OCI-LY7 (cell line): Measurements from ENCODE around the gene TAOK1.

Source experiments
- EZH2phosphoT487 ChIP-seq: fragments of 200-600 bp; sonication (generic); IDR thresholded peaks from 2 replicates; pipeline ENCODE4 v1.6.1; 2018; ENCODE audit warnings: low read depth, borderline replicate concordance, mild to moderate bottlenecking, mixed run types, antibody characterized with exemption, low read length, moderate library complexity, mixed read lengths
- TF ChIP-seq, protein P1 (sequence below): fragments of 200-600 bp; sonication (generic); conservative IDR thresholded peaks from 2 replicates; pipeline ENCODE4 v1.5.1; 2014; ENCODE audit warnings: mild to moderate bottlenecking, antibody characterized with exemption, low read length, moderate library complexity, mixed read lengths

DNA sequence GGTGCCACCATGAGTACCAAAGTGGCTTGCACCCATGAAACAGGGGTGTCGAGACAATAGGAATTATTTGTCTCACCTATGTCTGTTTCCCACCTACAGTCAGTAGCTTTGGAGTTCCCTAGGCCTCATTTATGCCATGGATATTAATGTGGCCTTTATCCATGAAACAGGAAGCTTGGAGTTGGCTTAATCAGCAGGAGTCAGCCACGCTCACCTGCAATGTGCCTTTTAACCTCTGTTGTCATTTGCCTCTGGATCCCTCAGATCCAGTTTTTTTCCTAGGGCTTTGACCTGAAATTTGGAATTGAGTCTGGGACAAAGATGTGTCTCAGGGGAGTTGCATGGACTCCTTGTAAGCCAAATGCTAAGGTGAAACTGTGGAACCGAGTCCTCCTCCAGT is 44.4 kb downstream of the TAOK1 start:
- TF ChIP-seq, protein P1, sequence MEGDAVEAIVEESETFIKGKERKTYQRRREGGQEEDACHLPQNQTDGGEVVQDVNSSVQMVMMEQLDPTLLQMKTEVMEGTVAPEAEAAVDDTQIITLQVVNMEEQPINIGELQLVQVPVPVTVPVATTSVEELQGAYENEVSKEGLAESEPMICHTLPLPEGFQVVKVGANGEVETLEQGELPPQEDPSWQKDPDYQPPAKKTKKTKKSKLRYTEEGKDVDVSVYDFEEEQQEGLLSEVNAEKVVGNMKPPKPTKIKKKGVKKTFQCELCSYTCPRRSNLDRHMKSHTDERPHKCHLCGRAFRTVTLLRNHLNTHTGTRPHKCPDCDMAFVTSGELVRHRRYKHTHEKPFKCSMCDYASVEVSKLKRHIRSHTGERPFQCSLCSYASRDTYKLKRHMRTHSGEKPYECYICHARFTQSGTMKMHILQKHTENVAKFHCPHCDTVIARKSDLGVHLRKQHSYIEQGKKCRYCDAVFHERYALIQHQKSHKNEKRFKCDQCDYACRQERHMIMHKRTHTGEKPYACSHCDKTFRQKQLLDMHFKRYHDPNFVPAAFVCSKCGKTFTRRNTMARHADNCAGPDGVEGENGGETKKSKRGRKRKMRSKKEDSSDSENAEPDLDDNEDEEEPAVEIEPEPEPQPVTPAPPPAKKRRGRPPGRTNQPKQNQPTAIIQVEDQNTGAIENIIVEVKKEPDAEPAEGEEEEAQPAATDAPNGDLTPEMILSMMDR, result no peak
- no peak for TF ChIP-seq EZH2phosphoT487
